Tibial nerve (tissue), 4 donors: ENCODE data around the gene STK10.

Experiments used
- CTCF ChIP-seq, 5 experiments: fragments of 200-600 bp in 3 of 5; fragments of 450-650 bp in 2 of 5; sonication (generic) in 3 of 5; IDR thresholded peaks; one replicate each; pipeline ENCODE4 v1.5.1; 2016 to 2019; ENCODE audit warnings: antibody characterized with exemption in 5 of 5, mild to moderate bottlenecking in 3 of 5, moderate library complexity in 2 of 5
- EP300 ChIP-seq, 2 donors: sonication (generic); formaldehyde crosslinking; IDR thresholded peaks; one replicate each; pipeline ENCODE4 v1.6.1; 2017; ENCODE audit warnings: antibody characterized with exemption in 2 of 2, mild to moderate bottlenecking in 1 of 2
- POLR2A ChIP-seq, 2 donors: fragments of 450-650 bp; IDR thresholded peaks; one replicate each; pipeline ENCODE4 v1.6.1; 2017; ENCODE audit warnings: antibody characterized with exemption in 2 of 2, mild to moderate bottlenecking in 2 of 2, moderate library complexity in 2 of 2

DNA sequence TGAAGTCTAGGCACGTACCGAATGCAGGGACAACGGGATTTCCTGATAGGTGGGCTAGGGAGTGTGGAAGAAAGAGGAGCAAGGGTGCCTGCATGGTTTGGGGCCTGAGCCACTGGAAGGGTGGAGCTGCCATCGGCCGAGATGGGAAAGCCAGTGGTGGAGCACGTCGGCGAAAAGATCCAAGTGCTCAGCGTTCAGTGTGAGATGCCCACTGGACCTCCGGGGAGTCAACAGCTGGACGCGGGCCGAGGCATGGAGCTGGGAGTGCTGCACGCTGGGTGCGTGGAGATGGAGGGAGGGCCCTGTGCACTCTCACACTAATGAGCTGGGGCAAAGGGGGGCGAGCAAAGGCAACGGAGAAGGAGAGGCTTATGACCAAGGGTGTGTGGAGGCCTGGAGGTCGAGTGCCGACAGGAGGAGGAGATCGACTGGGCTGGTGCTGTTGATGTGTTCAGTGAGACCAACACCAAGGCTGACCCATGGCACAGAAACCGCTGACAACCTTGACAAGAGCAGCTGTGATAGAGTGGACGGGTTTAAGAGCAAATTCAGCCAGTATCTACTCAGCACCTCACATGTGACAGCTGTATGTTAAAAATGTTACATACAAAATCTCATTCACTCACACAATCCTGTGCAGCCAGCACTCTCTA is 85.7 kb downstream of the STK10 start:
- TF ChIP-seq CTCF (IDR thresholded peaks at IDR 0.05) (no peak), POLR2A (IDR thresholded peaks at IDR 0.05) (no peak), EP300 (IDR thresholded peaks at IDR 0.05) (no peak)
